Hippocampal formation (tissue), 2 donors: Measurements from ENCODE around the gene SLC6A20.
"Not testable (repeated sequence)": the region's sequence is repeated elsewhere in the genome, so short reads cannot be mapped to it uniquely, and the experiment has no call there.

Experiments used
- DNase-seq, 2 donors: peaks; one replicate each; lab custom pipeline; 2025; lab: John Stamatoyannopoulos, UW

Gene SLC6A20

DNA sequence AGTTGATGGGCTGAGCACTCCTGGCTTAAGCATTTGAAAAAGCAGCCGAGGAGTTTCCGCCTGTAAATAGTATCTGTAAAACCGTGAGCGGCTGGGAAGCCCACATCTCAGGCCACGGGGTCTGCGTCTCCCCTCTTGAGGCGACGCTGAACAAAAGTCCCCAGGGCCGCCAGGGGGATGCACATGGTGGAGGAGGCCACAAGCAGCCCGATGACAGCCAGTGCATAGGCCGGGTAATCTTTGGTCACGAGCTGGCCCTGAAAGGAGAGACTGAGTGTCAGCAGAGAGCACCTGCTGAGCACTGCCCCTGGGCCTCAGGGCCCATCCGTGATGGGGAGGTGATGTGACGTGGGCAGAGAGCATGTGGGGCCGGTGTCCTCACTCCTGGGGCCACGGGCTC lies 37.5 kb downstream of the SLC6A20 start:
- no peak for DNase-seq

DNA sequence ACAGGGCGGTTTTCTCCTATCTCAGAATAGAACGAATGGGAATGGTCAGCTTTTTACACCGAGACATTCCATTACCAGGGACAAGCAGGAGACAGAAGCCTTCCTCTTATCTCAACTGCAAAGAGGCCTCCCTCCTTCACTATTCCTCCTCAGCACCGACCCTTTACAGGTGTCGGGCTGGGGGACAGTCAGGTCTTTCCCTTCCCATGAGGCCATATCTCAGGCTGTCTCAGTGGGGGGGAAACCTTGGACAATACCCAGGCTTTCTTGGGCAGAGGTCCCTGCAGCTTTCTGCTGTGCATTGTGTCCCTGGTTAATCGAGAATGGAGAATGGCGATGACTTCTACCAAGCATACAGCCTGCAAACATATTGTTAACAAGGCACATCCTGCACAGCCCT lies 39.2 kb downstream of the SLC6A20 start:
- not testable (repeated sequence) for DNase-seq

DNA sequence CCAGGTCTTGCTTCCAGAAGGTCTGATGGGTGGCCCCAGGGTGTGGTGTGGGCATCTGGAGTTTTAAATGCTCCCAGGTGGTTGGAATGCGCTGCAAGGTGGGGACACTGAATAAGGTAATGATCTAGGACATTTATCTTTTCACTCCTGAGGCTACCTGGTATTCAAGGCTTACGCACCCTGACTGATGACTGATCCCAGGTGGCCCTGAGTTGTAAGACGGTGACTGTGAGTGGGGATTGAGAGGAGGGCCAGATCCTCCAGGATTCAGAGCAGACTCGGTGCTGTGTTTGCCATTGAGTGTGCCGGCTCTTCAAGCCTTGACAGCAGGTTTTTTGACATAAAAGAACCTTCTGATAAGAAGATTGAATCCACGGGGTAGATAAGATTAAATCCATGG lies 40.3 kb downstream of the SLC6A20 start:
- DNase-seq: no peak

GRCh38 chr3:45754461-45754860 lies 41.9 kb downstream of the SLC6A20 start:
- no peak for DNase-seq

DNA sequence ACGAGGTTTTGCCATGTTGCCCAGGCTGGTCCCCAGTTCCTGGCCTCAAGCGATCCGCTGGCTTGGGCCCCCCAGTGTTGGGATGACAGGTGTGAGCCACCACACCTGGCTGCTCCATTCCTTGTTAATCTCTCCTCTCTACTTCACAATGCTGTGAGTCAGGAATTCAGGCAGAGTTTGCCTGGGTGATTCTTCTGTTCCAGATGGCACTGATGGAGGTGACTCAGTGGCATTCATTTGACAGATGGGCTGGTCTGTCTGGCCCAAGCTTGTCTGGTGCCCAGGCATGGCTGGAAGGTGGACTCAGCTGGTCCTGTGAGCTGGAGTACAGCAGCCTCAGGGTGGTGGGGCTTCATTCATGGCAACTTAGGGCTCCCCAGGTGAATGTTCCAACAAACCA lies 43.2 kb downstream of the SLC6A20 start:
- no peak for DNase-seq

- DNase-seq: no peak
These were observed 44.6 kb downstream of the SLC6A20 start for GRCh38 chr3:45751537-45752242.

DNA sequence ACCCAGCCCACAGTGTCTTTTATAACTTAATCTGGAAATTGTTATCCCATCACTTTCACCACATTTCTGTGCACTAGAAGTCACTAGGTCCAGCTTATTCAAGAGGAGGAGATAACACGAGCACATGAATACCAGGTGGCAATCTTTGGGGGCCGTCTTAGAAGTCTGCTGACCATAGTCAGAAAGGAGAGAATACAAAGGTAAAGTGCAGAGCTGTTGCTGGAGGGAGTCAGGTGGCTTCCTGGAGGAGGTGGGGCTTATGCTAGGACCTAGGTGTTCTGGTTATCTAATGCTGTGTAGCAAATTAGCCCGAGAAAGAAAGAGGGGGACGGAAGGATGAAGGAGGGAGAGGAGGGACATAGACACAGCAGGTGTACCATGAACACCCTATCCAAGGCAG lies 46.5 kb downstream of the SLC6A20 start:
- DNase-seq: no peak

GRCh38 chr3:45749036-45749600 lies 47.2 kb downstream of the SLC6A20 start:
- not testable (repeated sequence) for DNase-seq

DNA sequence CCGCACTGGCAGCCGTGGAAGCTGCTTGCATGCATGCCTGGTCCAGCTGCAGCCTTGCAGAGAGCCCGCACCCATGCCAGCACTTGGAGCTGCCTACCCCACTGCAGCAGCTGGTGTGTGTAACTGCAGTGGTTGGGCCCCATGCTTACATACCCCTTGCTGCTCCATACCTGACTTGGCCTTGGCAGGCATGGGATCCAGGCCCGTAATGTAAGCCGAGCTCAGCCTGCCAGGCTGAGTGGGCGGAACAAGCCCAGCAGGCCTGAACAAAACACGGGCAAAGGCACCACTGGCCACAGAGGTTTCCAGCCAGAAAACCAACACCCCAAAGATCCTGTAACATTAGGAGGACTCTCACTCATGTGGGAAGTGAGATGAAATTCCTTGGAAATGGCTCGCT lies 48.3 kb downstream of the SLC6A20 start:
- DNase-seq: no peak

DNA sequence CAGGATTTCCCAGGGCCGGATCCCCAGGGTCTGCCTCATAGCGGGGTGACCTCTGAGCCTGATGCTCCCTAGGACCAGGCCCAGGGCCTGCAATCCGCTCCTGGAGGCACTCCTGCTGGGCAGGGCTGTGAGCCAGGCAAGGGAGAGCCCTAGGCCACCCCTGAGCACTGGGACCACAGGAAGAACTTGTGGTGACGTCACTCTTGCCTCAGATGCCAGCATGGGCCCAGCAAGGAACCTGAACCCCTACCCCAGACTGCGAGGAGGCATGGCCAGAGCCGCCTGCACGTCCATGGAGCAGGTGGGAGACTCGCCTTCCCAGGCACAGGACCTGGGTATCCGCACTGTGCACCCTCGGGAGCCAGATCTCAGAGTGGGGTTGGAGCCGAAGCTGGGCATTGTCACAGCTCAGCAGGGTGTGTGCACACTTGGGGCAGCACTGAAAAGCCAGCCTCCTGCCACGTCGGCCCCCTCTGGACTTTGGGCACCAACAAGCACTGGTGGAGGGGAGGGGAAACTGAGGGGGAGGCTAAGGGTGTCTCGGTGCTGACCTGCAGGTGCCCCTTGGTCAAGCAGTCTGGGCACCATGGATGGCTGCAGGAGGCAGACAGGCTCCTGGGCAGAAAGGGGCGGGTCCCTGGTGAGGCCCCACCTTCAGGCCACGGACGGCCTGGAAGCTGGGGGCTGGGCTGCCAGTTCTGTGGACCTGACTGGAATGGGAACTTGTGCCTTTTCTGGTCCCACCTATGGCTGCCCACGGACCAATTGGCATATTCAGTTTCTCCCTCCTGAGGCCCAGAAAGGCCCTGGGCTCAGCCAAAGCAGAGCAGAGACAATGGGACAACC lies 49.3 kb downstream of the SLC6A20 start:
- no peak for DNase-seq

DNA sequence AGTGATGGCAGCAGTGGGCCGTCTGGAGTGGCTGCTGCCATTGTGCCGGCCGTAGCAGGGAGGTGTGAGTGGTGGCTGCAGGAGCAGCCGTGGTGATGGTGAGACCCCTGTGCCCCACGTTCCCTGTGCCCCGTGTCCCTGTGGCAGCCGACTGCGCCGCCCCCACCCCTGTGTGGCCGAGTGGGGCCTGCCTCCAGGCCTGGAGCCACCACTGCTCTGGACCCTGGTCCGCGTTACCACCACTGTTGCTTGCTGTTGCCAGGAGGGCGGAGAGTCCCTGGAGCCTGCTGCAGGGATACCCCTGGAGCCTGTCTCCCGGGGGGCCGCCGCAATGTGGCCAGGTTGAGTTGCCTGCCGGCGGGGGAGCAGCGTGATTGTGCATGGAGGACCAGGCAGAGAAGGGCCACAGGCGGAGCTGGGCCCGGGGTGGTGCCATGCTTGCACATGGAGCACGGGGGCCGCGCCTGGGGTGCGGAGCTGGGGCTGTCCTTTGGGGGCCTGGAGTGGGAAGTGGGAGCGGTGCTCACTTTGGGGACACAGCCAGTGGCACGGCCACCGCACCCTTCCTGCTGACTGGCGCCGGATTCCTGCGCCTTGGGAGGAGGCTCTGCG lies 50.1 kb downstream of the SLC6A20 start:
- no peak for DNase-seq

DNA sequence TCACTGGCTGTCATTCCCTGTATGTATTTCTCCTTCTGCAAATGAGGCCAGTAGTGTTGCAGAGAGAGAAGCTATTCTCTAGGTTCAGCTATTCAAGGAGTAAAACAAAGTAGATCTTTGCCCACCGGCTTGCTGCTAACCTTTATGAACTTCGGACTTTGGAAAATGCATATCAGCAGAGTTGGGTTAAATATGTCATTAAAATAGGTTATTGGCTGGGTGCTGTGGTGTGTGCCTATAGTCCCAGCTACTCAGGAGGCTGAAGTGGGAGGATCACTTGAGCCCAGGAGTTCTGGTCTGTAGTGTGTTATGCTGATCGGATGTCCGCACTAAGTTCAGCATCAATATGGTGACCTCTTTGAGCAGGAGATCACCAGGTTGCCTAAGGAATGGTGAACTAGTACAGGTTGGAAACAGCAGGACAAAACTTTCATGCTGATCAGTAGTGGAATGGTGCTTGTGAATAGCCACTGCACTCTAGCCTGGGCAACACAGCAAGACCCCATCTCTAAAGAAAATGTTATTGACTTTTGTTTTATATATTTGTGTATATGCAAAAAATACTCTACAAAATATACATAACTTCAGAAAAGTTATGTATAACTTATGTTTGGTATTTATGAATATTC lies 53.8 kb downstream of the SLC6A20 start:
- DNase-seq: no peak

GRCh38 chr3:45741742-45742460 lies 54.4 kb downstream of the SLC6A20 start:
- DNase-seq: no peak

- DNase-seq: no peak
These were observed 55.1 kb downstream of the SLC6A20 start for GRCh38 chr3:45741247-45741646.

DNA sequence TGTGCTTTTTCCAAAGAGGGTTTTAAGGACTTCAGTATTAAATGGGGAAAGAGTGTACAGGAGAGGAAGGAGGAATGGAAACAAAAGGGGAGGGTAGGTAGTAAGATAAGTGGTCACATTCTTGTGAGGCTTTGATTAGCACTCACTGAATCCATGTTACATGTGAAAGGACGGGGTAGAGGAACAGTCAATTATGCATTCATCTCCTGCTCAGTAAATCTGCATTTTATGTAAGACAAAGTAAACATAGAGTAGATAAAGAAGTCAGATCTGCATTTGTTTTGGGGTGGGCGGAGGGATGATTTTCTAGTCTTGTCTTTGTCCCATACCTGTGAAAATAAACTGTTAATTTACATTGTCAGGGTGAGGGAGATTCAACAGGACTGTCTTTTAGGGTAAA lies 56.3 kb downstream of the SLC6A20 start:
- no peak for DNase-seq

DNA sequence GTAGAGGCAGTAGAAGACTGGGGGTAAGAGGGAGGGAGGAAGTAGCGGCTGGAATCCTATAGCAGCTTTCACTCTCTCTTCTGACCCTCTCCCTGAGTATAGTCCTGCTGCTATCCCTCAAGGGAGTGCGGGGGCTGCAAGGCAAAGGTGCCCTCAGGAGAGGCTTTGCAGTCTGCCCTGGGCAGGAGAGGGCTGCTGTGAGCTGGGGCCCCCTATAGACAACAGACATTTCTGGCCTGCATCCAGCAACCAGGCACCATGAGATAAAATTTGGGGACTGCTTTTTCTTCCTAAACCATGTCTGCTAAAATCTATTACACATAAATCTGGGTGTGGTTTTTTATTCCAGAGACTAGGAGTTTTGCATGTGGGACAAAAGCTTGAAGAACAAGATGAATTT lies 59.1 kb downstream of the SLC6A20 start:
- DNase-seq: no peak

- DNase-seq: no peak
These were observed 59.6 kb downstream of the SLC6A20 start for GRCh38 chr3:45736707-45737106.

- peak in 1 of 2 donors; percentile 4 for DNase-seq
These were observed 65.8 kb downstream of the SLC6A20 start for GRCh38 chr3:45730409-45731154.

DNA sequence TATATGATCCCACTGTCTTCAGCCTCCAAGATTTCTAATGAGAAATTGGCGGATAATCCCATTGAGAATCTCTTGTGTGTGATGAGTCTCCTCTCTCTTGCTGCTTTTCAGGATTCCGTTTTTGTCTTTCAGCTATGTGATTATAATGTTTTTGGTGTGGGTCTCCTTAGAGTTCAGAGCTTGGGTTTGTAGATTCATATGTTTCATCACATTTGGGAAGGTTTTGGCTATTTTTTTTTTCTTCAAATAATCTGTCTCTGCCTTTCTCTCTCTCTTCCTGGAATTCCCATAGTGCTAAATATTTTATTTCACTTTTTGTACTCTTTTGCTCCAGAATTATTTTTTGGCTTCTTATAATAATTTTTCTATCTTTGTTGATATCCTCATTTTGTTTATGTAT lies 66.7 kb downstream of the SLC6A20 start:
- DNase-seq: no peak

DNA sequence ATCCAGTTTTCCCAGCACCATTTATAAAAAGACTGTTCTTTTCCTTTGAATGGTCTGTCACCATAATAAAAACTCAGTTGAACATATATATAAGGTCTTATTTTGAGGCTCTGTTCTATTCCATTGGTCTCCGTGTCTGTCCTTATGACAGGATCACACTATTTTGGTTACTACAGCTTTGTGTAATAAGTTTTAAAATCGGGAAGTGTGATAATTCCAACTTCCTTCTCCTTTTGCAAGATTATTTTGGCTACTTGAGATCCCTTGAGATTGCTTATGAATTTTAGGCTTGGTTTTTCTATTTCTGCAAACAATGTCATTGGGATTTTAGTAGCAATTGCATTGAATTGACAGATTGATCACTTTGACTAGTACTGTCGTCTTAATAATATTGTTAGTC lies 71.4 kb downstream of the SLC6A20 start:
- DNase-seq: no peak
